Adrenal gland (tissue), 5 donors: Measurements from ENCODE around the gene DSTN.

Experiments used
- CTCF ChIP-seq, 6 experiments: fragments of 450-650 bp in 4 of 6; fragments of 200-600 bp in 2 of 6; sonication (generic) in 1 of 6; IDR thresholded peaks; 1 replicate in 5 of 6; 2 replicates in 1 of 6; pipeline versions ENCODE4 v1.5.1 to v1.8.0; 2016 to 2021; ENCODE audit warnings: antibody characterized with exemption in 6 of 6, mild to moderate bottlenecking in 2 of 6, moderate library complexity in 1 of 6
- POLR2A ChIP-seq, 2 donors: fragments of 450-650 bp; IDR thresholded peaks; one replicate each; pipeline ENCODE4 v1.6.1; 2017; ENCODE audit warnings: antibody characterized with exemption in 2 of 2, mild to moderate bottlenecking in 2 of 2, moderate library complexity in 1 of 2
- donor health status: DM: no; HTN: no; CAD: no.

GRCh38 chr20:17628101-17628841 is 58.4 kb downstream of the DSTN start:
- TF ChIP-seq CTCF (IDR thresholded peaks at IDR 0.05) (no peak), POLR2A (IDR thresholded peaks at IDR 0.05) (no peak)
